Mammary epithelial cell (primary cell): ENCODE measurements around the gene NRL.

Experiments used
- EZH2 ChIP-seq: IDR thresholded peaks from 2 replicates; pipeline ENCODE4 v1.6.1; 2012; ENCODE audit warnings: low read length, inconsistent platforms, borderline replicate concordance
- TF ChIP-seq, protein P1 (sequence below), 2 donors: IDR thresholded peaks in 1 of 2; conservative IDR thresholded peaks in 1 of 2; 2 replicates each; pipeline ENCODE4 v1.5.1; 2011 to 2012; ENCODE audit warnings: inconsistent platforms in 2 of 2, low read length in 2 of 2, mild to moderate bottlenecking in 2 of 2, control low read depth in 1 of 2, low read depth in 1 of 2; ENCODE audit not compliant: insufficient read depth in 1 of 2; ENCODE audit errors: extremely low read depth in 1 of 2

GRCh38 chr14:24089890-24090289 is 24.9 kb downstream of the NRL start:
- TF ChIP-seq, protein P1, sequence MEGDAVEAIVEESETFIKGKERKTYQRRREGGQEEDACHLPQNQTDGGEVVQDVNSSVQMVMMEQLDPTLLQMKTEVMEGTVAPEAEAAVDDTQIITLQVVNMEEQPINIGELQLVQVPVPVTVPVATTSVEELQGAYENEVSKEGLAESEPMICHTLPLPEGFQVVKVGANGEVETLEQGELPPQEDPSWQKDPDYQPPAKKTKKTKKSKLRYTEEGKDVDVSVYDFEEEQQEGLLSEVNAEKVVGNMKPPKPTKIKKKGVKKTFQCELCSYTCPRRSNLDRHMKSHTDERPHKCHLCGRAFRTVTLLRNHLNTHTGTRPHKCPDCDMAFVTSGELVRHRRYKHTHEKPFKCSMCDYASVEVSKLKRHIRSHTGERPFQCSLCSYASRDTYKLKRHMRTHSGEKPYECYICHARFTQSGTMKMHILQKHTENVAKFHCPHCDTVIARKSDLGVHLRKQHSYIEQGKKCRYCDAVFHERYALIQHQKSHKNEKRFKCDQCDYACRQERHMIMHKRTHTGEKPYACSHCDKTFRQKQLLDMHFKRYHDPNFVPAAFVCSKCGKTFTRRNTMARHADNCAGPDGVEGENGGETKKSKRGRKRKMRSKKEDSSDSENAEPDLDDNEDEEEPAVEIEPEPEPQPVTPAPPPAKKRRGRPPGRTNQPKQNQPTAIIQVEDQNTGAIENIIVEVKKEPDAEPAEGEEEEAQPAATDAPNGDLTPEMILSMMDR (conservative IDR thresholded peaks at IDR 0.05 in 1 of 2, IDR thresholded peaks at IDR 0.05 in 1 of 2; ENCODE audit: extremely low read depth in 1 of 2, insufficient read depth in 1 of 2, low read depth in 1 of 2, low read length in 2 of 2), result no peak
- no peak for TF ChIP-seq EZH2
